T47D (cell line): Measurements from ENCODE around the gene STK33.
A peak's percentile ranks its signal among the peaks of the same experiment; 100 is the strongest.

Source experiments
- DNase-seq, 2 experiments: peaks; one replicate each; pipeline versions ENCODE4 v3.0.0 to v3.0.0-alpha.2; 2011 to 2012; ENCODE audit warnings: low read depth in 1 of 2, low spot score in 1 of 2
- JUND ChIP-seq: IDR thresholded peaks from 2 replicates; pipeline ENCODE4 v1.6.1; 2012; ENCODE audit warnings: low read depth
- in situ Hi-C: cut with HindIII; loops from 2 replicates; pipeline ENCODE4 v1.10.0; 2016; ENCODE audit warnings: low sequenced_read_pairs, low pct_unique_long_range_greater_than_20kb

Gene STK33

GRCh38 chr11:8426076-8426475, 168.0 kb downstream of the STK33 start:
- DNase-seq = no peak
- in situ Hi-C loops = no loop called here
- no peak for TF ChIP-seq JUND

DNA sequence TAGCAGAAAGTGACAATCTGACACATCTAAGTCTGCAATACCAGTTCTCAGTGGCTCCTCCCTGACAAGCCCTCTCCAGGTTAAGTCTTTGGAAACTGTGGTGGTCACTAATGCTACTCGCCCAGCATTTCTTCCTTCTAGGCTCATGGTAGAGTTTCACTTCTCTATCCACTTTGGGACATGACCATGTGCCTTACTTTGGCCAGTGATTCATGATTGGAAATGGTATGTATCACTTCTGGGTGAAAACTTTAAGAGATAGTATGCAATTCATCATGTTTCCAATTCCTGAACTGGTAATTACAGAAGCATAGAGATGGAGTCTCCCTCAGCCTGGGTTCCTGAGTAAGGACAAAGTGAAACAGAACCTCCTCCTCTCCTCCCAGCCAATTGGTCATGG, 178.8 kb downstream of the STK33 start:
- no peak for DNase-seq
- TF ChIP-seq JUND = no peak
- in situ Hi-C loops = no loop called here

- no peak for TF ChIP-seq JUND
- no peak for DNase-seq
- in situ Hi-C loops = no loop called here
Measured at GRCh38 chr11:8408151-8408941, 185.7 kb downstream of the STK33 start.

DNA sequence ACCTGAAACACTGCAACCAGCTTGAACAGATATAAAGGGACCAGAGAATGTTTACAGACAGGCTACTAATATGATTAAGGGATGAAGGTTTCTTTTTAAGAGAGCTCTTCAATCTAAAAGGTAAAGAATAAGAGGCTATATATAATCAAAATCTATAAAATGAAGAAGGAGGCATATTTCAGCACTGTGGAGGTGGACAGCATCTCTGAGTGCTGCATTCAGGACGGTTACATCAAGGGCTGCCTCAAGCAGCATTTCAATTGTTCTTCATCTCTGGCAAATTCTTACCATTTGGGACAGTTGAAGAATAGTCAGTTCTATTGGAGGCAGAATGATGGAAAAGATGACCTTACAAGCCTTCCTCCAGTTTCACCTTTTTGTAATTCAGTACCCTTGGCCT, 190.7 kb downstream of the STK33 start:
- in situ Hi-C loops = no loop called here
- peak in 1 of 2 experiments; percentile 46 for DNase-seq
- no peak for TF ChIP-seq JUND

DNA sequence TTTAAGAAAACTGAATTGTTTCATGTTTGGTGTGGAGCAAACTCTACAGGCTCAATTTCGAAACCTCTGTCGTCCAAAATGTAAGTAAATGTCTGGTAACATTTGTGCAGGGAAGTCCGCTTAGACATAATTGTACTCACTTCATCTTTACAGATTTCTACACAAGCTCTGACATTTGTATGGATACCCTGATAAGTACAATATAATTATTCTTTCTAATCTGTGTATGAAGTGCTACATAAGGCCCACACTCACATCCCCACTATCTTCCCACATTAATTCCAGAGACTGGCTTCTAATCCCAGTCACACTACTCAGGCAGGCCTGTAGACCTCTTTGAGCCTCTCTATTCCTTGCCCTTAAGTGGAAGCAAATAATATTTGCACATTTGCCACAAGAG, 201.1 kb downstream of the STK33 start:
- TF ChIP-seq JUND = no peak
- in situ Hi-C loops = no loop called here
- DNase-seq = no peak

DNA sequence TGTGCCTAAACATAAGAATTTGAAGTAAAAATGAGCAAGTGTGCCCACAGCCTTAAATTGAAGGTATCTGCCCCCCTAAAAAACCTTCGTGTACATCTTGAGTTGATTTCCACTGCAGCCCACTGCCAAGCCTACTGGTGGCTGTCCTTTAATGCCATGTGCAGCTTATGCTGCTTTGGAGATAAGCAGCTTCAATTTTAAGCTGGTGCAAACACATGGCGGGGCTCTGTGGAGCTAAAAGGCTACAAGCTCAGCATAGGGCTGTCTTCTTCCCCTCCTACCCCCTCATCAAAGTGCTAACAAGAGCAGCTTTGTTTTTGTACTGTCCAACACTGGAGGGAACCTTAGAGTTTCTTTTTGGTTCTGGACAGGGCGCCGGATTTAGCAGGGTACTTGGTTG, 201.9 kb downstream of the STK33 start:
- no peak for DNase-seq
- in situ Hi-C loops = no loop called here
- no peak for TF ChIP-seq JUND

GRCh38 chr11:8390851-8391612, 203.0 kb downstream of the STK33 start:
- DNase-seq = no peak
- no peak for TF ChIP-seq JUND
- in situ Hi-C loops = no loop called here

DNA sequence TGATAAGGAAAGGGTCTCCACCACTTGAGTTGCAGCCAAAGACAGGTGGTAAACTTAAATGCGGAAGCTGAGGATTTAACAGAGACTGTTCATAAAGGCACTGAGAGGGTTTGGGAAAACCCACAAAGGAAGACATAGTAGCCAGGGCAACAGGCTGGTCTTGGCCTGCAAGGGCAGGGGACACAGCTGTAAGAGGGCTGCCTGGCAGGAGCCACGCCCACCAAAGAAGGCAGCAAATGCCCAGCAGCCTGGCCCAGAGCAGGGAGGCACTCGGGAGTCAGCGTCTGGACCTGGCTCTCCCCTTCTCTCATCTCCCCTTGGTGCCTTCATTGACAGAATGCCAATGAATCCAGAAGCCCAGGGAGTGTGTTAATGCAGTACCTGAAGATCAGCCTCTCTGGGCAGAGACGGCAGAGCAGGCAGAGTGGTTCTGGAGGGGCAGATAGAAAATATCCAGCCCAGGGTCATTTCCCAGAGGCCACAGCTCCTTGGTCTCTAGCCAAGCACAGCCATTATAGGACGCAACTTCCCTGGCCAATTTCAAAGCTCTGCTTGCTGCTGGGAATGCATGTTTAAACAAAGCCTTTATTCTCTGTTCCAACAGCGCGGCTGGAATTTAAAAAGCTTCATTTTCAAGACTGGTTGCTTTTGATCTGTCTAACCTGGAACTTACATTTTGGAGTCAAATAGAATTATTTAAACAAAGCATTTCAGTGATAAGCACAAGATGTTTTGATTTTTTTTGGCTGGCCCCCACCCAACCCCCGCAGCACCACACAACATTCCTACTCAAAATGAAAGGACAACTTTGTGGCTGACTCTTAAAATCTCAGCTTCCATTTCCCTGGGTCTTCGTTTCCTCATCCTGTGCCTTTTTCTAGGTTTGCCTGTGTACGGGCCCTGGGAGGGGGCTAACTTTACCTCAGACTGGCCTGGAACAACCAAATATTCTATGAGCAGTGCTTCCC, 204.7 kb downstream of the STK33 start:
- TF ChIP-seq JUND = no peak
- DNase-seq = no peak
- in situ Hi-C loops = no loop called here

DNA sequence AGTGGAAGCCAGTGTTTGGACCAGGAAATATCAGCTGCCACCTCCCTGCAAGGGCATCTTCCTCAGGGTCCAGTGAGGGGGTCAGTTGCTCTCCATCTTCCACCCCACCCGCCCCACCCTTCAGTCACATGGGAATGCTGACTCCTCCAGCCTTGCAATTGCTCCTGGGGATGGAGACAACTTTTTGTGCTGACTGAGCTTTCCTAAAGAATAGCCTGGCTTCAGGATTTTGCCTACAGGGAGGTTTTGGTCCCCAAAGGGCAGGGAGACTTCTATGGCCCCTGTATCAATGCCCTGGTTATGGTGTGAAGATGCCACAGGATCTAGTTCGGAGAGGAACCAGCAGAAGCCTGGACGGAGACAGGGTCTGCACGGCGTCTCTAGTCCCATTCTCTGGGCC, 206.3 kb downstream of the STK33 start:
- in situ Hi-C loops = no loop called here
- DNase-seq = no peak
- TF ChIP-seq JUND = no peak

DNA sequence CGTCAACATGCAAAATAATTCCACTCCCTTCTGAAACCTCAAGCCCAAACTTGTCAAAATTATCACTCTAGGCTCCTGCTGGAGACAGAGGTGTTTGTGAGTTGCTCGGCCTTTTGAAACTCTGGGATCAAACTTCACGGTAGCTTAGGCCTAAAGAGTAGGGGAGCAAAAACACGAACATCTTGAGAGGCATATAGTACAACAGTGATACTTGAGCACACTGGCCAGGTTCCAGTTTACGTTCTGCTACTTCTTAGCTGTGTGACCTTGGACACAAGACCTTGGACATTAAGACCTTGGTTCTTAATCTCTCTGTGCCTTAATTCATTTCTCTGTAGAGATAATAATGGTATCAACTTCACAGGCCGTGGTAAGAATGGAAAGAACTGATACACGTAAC, 206.9 kb downstream of the STK33 start:
- DNase-seq = no peak
- no peak for TF ChIP-seq JUND
- in situ Hi-C loops = no loop called here

DNA sequence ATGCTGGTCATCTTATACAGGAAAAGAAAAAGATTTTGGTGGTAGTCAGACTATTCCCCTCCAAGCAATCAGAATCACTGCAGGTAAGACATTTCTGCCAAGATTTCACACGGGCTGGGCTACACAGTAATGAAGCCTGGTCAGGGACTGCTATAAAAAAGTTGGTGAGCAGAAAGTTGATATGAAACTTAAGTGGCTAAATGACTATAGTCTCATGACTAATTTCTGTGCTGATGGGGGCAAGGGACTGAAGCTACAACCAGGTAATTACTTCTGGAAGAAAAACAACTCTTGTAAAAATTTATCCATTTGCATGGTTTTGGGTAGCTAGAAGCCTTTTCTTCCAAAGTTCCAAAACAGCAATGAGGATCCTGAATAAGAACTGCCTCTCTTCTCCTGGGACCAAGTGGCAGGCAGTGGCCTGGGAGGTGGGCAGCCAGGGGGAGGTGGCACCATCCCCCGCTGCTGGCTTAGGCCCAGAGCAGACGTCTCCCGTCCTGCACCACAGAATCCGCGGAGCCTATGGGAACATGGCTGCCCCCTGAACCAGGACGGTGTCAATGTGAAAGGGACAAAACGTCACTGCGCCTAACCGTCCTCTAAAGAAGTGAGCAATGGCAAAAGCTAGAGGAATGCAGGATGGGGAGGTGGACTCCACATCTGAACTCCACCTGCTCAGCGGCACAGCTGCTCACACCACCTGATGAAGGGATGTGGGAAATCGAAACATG, 207.7 kb downstream of the STK33 start:
- no peak for TF ChIP-seq JUND
- in situ Hi-C loops = no loop called here
- DNase-seq = no peak
